ENCODE results near the gene PRDX2.
"Not testable (repeated sequence)": the region's sequence is repeated elsewhere in the genome, so short reads cannot be mapped to it uniquely, and the experiment has no call there.

The PRDX2 gene

DNA sequence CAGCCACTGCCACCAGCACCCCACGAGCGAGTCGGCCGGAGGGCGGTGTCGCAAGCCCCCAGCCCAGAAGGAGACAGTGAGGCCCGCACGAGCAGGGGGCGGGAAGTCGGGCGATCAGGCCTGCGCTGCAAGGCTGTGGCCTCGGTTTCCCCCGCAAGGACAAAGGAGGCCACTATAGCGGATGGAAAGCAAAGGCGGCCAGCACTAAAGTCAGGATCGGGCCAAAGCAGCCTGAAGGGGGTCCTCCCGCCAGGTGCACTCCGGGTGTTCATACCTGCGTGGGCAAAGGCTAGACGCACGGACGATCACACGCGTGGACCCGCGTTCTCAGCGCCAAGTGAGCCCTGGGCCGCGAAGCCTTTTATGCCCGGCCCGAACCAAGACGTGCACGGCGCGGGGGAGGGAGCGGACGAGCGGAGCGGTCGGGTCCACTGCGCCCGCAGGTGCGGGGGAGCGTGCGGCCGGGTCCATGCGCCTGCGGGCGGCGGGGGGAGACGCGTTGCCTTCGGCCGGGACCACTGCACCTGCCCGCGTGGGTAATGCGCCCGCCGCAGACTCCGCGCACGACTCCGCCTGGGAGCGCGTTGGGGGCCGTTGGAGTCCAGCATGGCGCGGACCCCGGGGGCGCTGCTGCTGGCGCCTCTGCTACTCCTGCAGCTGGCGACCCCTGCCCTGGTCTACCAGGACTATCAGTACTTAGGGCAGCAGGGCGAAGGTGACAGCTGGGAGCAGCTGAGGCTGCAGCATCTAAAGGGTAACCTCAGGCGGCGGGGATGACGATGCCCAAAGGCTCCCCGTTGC lies at the start of gene PRDX2, which contains the start of gene THSD8:
TSS of gene PRDX2 (minus strand) at position 335 of the 801 bp plus-strand sequence. CDS start 539 bp downstream, outside the sequence.
TSS of gene THSD8 (plus strand) at position 604 of the 801 bp plus-strand sequence. CDS start at position 607, 3 bp downstream.
- DNase-seq (ENCODE audit: insufficient read length, low spot score) (no peak), FAIRE-seq (peak; percentile 33)

DNA sequence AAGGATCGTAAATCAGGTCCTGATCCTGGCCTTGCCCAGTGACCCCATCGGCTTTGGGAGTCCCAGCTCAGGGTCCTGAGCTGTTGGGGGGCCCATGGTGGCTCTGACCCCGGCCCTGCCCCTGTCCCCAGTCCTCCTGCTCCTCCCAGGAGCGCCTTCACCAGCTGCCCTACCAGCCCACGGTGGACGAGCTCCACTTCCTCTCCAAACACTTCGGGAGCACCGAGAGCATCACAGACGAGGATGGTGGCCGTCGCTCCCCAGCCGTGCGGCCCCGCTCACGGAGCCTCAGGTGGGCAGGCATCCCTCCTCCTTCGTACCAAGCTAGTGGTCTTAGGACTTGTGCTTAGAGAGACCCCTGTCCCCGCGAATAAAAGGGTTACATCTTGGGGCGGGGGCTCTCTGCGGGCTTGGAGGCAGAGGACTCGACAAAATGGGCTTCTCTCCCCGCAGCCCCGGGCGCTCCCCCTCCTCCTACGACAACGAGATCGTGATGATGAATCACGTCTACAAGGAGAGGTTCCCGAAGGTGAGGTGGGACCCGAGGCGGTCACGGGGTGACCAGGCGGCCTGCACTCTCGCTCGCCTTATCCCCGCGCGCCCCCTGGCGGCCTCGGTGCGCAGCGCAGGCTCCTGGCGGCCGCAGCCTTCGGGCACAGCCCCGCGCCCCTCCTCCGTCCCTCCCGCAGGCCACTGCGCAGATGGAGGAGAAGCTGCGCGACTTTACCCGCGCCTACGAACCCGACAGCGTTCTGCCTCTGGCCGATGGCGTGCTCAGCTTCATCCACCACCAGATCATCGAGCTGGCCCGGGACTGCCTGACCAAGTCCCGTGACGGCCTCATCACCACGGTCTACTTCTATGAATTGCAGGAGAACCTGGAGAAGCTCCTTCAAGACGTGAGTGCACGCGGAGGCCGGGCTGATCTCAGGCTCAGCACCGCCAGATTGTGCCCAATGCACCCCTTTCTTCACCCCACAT lies 45.8 kb upstream of the PRDX2 start:
- peak; percentile 89 for FAIRE-seq

GRCh38 chr19:12846613-12847012 lies 45.0 kb upstream of the PRDX2 start:
- not testable (repeated sequence) for DNase-seq (ENCODE audit: insufficient read length, low spot score); FAIRE-seq

More for the DNA sequence above, 45.8 kb upstream of the PRDX2 start:
- DNase-seq (ENCODE audit: insufficient read length, low spot score): peak; percentile 92

DNA sequence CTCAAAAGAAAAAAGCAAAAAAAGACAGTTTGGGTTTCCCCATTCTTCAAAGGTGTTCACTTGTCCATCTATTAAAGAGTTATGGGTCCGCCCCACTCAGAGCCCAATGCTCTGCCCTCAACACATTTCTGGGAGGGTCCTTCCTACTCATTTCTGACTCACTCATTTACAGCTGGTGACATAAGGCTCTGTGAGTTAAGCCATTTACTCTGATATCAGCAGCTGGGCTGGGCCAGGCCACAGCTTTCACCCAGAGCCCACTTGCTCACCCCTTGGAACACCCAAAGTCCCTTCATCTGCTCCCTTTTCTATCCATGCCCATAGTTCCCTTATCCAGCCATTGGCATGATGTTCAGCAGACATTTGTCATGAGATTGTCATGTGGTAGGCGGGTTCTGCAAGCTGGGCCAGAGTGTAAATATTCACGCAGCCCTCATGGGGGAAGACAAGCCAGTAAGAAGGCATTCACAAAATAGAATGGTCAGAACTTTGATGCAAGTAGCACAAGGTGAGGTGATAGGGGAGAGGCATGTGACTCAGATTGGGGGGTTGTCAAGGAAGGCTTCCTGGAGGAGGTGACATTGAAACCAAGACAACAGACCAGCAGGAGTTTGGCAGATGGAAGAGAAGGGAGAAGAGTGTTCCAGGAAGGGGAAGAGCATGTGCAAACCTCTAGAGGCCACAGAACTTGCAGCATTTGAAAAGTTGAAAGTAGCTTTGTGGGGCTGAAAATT lies 42.6 kb upstream of the PRDX2 start:
- no peak for FAIRE-seq

DNA sequence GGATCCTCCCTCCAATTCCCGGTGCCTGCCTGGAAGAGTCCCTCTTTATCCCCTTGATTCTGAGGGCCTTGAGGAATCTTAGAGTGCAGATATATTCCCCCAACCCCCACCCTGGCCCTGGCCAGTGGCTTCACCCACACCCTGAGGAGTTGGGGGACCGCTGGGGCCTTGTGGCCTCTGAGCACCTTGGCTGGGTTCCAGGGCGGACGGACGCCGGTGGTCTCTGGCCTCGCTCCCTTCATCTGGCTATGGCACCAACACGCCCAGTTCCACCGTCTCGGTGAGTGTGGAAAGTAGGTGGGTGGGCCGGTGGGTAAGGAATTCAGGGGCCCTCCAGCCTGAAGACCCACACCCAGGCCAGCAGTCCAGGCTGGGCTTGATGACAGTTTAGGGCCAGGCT lies 41.7 kb upstream of the PRDX2 start:
- DNase-seq (ENCODE audit: insufficient read length, low spot score) (no peak), FAIRE-seq (no peak)

More for the DNA sequence above, 42.6 kb upstream of the PRDX2 start:
- DNase-seq (ENCODE audit: insufficient read length, low spot score): no peak

GRCh38 chr19:12842511-12842910 lies 40.9 kb upstream of the PRDX2 start:
- FAIRE-seq: no peak
- no peak for DNase-seq (ENCODE audit: insufficient read length, low spot score)

GRCh38 chr19:12841094-12841493 lies 39.5 kb upstream of the PRDX2 start:
- no peak for FAIRE-seq

DNA sequence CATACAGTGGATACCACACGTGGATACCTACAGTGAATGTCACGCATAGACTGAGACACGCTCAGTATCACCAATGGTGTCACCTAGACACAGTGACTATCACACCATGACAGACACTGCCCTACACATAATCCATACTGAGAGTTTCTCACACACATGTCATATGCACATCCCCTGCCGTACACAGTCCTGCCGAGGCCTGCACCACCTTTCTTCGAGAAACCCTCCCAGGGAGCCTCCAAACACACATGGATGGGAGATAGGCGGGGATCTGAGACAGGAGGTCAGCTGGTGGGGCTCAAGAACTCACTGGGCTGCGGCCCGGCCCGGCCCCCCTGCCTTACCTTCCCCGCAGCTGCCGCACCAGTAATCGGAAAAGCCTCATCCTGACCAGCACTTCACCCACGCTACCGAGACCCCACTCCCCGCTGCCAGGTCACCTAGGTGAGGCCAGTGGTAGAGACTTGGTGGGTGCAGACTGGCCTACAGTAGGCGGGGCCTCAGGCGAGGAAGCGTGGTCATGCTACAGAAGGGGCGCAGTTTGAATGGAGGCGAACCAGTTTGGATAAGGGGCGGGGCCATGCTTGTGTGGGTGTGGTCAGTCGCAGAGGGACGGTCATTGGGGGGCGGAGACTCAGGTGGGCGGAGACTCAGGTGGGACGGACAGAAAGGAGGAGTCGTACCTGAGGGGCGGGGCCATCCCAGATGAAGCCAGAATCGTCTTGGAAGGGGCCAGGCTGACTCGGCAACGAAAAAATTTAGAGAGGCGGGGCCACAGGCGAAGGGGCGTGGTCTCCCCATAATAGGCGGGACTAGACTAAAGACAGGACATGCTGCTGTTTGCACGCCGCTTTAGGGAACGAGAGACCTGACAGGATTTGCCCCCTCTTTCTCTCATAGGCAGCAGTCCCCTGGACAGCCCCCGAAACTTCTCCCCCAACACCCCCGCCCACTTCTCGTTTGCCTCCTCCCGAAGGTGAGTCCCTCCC lies 38.8 kb upstream of the PRDX2 start:
- DNase-seq (ENCODE audit: insufficient read length, low spot score) (no peak), FAIRE-seq (no peak)

More at GRCh38 chr19:12841094-12841493, 39.5 kb upstream of the PRDX2 start:
- no peak for DNase-seq (ENCODE audit: insufficient read length, low spot score)

- no peak for DNase-seq (ENCODE audit: insufficient read length, low spot score)
These were observed 37.5 kb upstream of the PRDX2 start for GRCh38 chr19:12838886-12839756.

DNA sequence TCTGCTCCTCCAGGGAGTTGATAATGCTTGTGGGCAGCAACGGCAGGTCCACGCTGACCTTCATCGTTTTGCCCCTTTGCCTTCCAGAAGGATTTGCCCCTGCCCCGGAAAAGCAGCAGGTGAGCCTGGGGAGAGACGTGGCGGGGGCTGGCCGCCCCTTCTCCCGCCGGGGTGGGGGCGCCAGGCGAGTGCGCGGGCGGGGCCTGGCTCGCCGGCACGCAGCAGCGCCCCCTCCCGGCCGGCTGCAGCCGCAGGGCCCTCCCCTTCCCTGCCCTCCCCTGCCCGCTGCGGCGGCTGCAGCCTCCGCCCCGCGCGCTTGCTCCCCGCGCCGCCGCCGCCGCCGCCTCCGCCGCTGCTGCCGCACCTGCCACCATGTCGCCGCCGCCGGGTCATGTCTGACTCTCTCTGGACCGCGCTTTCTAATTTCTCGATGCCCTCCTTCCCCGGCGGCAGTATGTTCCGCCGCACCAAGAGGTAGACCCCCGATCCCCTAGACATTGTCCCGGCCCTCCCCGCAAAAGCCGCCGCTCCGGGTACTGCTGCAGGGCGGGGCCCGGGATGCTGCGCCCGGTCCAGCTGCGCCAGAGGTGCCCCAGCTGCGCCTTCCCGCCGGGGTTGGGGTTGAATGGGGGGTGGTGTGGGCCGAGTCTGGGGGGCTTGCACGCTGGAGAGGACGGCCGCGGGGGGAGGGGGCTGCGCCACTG lies 36.7 kb upstream of the PRDX2 start, which contains the start of gene MAST1:
TSS of gene MAST1 (plus strand) at position 334 of the 704 bp plus-strand sequence. CDS start at position 392, 58 bp downstream.
- DNase-seq (ENCODE audit: insufficient read length, low spot score): peak; percentile 76
- no peak for FAIRE-seq

More at GRCh38 chr19:12838886-12839756, 37.5 kb upstream of the PRDX2 start:
- peak; percentile 62 for FAIRE-seq

- DNase-seq (ENCODE audit: insufficient read length, low spot score): no peak
- FAIRE-seq: no peak
These were observed 35.6 kb upstream of the PRDX2 start for GRCh38 chr19:12837225-12837624.

- FAIRE-seq: no peak
- no peak for DNase-seq (ENCODE audit: insufficient read length, low spot score)
These were observed 34.9 kb upstream of the PRDX2 start for GRCh38 chr19:12836529-12836863.

DNA sequence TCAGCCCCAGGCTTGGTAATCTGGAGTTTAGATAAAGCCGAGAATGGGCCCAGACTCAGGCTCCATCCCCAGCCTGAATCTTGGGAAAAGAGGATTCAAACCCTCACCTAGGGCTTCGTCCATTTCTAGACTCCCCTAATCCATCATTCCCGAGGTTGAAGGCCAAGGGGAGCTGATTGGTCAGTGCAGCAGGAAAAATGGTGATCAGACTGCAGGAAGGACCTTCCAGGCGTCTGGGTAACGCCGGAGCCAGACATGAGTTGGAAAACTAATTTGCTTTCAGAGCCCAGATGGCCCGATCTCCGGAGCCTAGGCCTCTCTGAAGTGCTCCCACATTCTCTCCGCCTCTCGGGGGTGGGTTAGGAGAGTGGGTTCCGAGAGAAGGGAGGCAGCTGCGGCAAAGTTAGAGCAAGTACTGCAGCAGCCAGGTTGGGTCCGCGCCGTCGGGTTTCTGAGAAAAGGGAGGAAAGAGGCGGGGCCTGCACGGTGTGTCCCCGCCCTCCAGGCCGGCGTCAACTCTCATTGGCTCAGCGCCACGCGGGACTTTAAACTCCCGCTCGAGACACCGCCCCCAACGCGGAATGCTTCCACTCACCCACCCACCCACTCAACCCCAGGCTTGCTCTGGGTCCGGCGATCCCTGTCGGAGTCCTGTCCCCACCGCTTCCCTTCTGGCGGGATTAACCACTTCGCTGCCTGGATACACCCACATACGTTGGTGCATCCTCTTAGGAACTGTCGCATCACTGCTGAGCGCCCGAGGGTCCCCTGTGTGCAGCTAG lies 33.6 kb upstream of the PRDX2 start:
- no peak for DNase-seq (ENCODE audit: insufficient read length, low spot score)
- FAIRE-seq: no peak

DNA sequence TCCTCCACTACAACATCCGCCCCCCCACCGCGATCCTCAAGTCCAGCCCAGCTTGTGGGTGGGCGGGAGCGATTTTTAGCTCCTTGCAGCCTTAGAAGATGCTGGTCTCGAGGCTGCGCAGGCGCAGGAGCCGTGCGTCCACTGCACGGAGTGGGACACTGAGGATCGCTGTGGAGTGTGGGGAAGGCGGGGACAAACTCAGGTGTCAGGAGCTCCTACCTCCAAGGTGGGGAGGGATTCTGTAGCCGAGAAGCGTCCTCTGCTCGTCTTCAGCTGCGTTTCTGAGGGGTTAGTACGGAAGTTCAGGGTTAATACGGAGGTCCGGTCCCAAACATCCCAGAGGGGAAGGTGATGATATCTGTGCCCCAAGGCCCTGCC lies 33.0 kb upstream of the PRDX2 start, which contains the start of gene RTBDN:
TSS of gene RTBDN (minus strand) at position 14 of the 378 bp plus-strand sequence. CDS start 4,600 bp downstream, outside the sequence.
- DNase-seq (ENCODE audit: insufficient read length, low spot score) (no peak), FAIRE-seq (peak; percentile 57)

- FAIRE-seq: no peak
- peak; percentile 55 for DNase-seq (ENCODE audit: insufficient read length, low spot score)
These were observed 32.4 kb upstream of the PRDX2 start for GRCh38 chr19:12833738-12834565.

DNA sequence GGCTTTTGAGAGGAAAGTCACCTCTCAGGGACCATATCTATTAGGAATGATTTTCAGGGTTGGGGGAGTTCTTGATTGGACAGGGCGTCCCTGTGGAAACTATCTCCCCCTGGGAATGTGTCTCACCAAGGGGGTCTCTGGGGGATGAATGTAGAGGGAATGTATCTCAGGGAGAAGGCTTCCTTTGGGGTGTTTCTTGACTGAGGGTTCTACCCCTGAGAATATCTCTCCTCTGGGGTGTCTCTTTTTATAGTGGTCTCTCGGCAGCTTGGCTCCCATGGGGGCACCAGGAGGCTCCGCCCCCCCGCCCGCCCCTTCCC lies 31.8 kb upstream of the PRDX2 start:
- no peak for FAIRE-seq
- DNase-seq (ENCODE audit: insufficient read length, low spot score): no peak
